Lower leg skin (tissue), 3 donors: ENCODE data around the gene ABR.

Source experiments
- POLR2A ChIP-seq, 2 donors: fragments of 450-650 bp; IDR thresholded peaks; one replicate each; pipeline ENCODE4 v1.6.1; 2016 to 2017; ENCODE audit warnings: antibody characterized with exemption in 2 of 2, mild to moderate bottlenecking in 1 of 2, moderate library complexity in 1 of 2
- TF ChIP-seq, protein P1 (sequence below), 3 donors: fragments of 450-650 bp; IDR thresholded peaks; one replicate each; pipeline ENCODE4 v1.5.1; 2016; ENCODE audit warnings: antibody characterized with exemption in 3 of 3, mild to moderate bottlenecking in 3 of 3, moderate library complexity in 2 of 3

DNA sequence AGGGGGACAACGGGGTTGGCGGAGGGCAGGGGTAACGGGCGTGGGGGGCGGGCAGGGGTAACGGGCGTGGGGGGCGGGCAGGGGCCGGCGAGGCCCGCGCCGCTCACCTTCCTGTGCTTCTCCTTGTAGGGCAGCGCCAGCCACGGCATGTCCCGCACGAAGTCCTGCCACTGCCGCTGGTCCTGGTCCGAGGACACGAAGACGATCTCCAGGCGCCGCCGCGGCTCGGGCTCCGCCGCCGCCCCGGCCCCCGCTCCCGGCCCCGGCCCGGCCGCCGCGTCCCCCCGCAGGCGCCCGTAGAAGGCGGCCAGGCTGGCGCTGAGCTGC, 200.6 kb downstream of the ABR start:
- no peak for TF ChIP-seq POLR2A (IDR thresholded peaks at IDR 0.05)
- TF ChIP-seq, protein P1, sequence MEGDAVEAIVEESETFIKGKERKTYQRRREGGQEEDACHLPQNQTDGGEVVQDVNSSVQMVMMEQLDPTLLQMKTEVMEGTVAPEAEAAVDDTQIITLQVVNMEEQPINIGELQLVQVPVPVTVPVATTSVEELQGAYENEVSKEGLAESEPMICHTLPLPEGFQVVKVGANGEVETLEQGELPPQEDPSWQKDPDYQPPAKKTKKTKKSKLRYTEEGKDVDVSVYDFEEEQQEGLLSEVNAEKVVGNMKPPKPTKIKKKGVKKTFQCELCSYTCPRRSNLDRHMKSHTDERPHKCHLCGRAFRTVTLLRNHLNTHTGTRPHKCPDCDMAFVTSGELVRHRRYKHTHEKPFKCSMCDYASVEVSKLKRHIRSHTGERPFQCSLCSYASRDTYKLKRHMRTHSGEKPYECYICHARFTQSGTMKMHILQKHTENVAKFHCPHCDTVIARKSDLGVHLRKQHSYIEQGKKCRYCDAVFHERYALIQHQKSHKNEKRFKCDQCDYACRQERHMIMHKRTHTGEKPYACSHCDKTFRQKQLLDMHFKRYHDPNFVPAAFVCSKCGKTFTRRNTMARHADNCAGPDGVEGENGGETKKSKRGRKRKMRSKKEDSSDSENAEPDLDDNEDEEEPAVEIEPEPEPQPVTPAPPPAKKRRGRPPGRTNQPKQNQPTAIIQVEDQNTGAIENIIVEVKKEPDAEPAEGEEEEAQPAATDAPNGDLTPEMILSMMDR (IDR thresholded peaks at IDR 0.05) = no peak
